Stimulated activated CD4-positive, alpha-beta T cell treated with anti-CD3 and anti-CD28 coated beads, Interleukin-1b, Interleukin-23, amount 100 ng/mL, for 4 hours (primary cell): ENCODE results near the gene SIPA1L3.
"Not testable (repeated sequence)": the region's sequence is repeated elsewhere in the genome, so short reads cannot be mapped to it uniquely, and the experiment has no call there.

Experiments
- DNase-seq, 2 donors: peaks; one replicate each; pipeline ENCODE4 v3.0.0-alpha.2; 2020; ENCODE audit warnings: low read depth in 2 of 2

SIPA1L3 gene

GRCh38 chr19:38022791-38023670, 116.0 kb downstream of the SIPA1L3 start:
- no peak for DNase-seq

GRCh38 chr19:38023671-38024541, 116.9 kb downstream of the SIPA1L3 start:
- DNase-seq: no peak

- DNase-seq: no peak
Observed at GRCh38 chr19:38024992-38025908, 118.2 kb downstream of the SIPA1L3 start.

- DNase-seq: no peak
Observed at GRCh38 chr19:38025909-38026307, 118.9 kb downstream of the SIPA1L3 start.

- no peak for DNase-seq
Observed at GRCh38 chr19:38028913-38029510, 122.0 kb downstream of the SIPA1L3 start.

- DNase-seq: not testable (repeated sequence)
Observed at GRCh38 chr19:38030001-38030400, 123.0 kb downstream of the SIPA1L3 start.

- DNase-seq: no peak
Observed at GRCh38 chr19:38030686-38031422, 123.8 kb downstream of the SIPA1L3 start.

- no peak for DNase-seq
Observed at GRCh38 chr19:38031423-38031770, 124.4 kb downstream of the SIPA1L3 start.

- DNase-seq: no peak
Observed at GRCh38 chr19:38032151-38032550, 125.1 kb downstream of the SIPA1L3 start.

GRCh38 chr19:38032951-38033350, 125.9 kb downstream of the SIPA1L3 start:
- DNase-seq: no peak

GRCh38 chr19:38033658-38034491, 126.9 kb downstream of the SIPA1L3 start:
- no peak for DNase-seq

GRCh38 chr19:38034492-38034860, 127.5 kb downstream of the SIPA1L3 start:
- DNase-seq: no peak

- no peak for DNase-seq
Observed at GRCh38 chr19:38035515-38036495, 128.8 kb downstream of the SIPA1L3 start.

- DNase-seq: no peak
Observed at GRCh38 chr19:38036707-38037611, 130.0 kb downstream of the SIPA1L3 start.

- no peak for DNase-seq
Observed at GRCh38 chr19:38039966-38040365, 133.0 kb downstream of the SIPA1L3 start.

- no peak for DNase-seq
Observed at GRCh38 chr19:38042132-38042531, 135.1 kb downstream of the SIPA1L3 start.

- DNase-seq: no peak
Observed at GRCh38 chr19:38043649-38044144, 136.7 kb downstream of the SIPA1L3 start.
